ENCODE results near the gene BCL7C.
A peak's percentile ranks its signal among the peaks of the same experiment; 100 is the strongest.
"Not testable (repeated sequence)": the region's sequence is repeated elsewhere in the genome, so short reads cannot be mapped to it uniquely, and the experiment has no call there.

Gene BCL7C

DNA sequence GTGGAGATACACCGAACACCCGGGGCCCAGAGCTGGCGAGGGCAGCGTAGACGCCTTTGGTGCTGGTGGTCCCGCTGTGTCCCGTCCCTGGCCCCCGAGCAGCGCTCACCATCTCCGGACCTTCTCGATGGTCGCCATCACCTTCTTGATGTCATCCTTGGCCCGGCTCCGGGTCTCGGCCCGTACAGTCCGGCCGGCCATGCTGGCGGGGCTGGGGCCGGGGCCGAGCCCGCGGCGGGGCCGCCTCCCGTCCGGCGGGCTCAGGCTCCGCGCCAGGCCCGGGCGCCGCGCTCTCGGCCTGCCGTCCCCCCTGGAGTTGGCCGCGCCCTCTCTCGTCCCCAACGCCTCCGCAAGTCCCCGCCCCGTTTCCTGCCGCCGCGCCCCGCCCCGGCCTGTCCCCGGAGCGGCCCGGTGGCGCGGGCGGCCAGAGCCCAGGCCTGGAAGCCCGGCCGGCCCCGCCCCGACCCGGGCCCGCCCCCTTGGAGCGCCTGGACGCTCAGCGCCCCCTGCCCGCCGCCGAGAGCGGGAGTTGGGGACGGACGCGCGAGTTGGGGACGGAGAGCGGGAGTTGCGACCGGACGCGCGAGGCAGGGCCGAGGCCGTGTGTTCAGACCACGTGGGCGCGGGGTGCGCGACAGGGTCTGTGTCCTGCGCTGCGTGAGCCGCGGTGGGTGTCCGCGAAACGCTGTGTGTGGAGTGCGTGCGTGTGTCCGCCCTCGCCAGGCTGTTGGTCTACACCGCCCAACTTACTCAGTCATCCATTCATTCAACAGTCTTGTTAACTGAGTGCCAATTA, at the start of gene BCL7C:
Gene BCL7C (minus strand): TSS at position 334 of the 796 bp plus-strand sequence. CDS start 133 bp downstream, at position 201.
- DNase-seq (ENCODE audit: low read depth) = peak; percentile 76
- peak within 1 kb of the TSS; percentile 82 for H3K4me3 ChIP-seq (ENCODE audit: low read depth, low read length)
- TF ChIP-seq, protein P1, sequence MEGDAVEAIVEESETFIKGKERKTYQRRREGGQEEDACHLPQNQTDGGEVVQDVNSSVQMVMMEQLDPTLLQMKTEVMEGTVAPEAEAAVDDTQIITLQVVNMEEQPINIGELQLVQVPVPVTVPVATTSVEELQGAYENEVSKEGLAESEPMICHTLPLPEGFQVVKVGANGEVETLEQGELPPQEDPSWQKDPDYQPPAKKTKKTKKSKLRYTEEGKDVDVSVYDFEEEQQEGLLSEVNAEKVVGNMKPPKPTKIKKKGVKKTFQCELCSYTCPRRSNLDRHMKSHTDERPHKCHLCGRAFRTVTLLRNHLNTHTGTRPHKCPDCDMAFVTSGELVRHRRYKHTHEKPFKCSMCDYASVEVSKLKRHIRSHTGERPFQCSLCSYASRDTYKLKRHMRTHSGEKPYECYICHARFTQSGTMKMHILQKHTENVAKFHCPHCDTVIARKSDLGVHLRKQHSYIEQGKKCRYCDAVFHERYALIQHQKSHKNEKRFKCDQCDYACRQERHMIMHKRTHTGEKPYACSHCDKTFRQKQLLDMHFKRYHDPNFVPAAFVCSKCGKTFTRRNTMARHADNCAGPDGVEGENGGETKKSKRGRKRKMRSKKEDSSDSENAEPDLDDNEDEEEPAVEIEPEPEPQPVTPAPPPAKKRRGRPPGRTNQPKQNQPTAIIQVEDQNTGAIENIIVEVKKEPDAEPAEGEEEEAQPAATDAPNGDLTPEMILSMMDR (conservative IDR thresholded peaks at IDR 0.05; ENCODE audit: low read depth, low read length) = peak; percentile 36

DNA sequence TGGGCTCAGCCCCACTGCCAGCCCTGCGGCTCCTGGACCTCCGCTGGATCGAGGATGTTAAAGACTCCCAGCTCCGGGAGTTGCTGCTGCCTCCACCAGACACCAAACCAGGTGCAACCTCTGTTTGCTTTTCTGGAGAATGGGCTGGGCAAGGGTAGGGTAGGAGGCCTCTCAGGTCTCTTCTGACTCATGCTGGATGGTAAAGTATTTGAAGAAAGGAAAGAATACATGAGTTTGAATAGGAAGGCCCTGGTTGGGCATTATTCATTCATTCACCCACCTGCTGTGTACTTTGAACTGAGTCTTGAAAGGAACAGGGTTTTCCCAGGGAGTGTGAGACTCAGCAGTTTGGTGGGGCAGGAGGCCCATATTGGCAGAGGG, 48.5 kb upstream of the BCL7C start:
- H3K4me3 ChIP-seq (ENCODE audit: low read depth, low read length) = no peak overlapping the region
- no peak for DNase-seq (ENCODE audit: low read depth)
- TF ChIP-seq, protein P1 (conservative IDR thresholded peaks at IDR 0.05; ENCODE audit: low read depth, low read length) = no peak

DNA sequence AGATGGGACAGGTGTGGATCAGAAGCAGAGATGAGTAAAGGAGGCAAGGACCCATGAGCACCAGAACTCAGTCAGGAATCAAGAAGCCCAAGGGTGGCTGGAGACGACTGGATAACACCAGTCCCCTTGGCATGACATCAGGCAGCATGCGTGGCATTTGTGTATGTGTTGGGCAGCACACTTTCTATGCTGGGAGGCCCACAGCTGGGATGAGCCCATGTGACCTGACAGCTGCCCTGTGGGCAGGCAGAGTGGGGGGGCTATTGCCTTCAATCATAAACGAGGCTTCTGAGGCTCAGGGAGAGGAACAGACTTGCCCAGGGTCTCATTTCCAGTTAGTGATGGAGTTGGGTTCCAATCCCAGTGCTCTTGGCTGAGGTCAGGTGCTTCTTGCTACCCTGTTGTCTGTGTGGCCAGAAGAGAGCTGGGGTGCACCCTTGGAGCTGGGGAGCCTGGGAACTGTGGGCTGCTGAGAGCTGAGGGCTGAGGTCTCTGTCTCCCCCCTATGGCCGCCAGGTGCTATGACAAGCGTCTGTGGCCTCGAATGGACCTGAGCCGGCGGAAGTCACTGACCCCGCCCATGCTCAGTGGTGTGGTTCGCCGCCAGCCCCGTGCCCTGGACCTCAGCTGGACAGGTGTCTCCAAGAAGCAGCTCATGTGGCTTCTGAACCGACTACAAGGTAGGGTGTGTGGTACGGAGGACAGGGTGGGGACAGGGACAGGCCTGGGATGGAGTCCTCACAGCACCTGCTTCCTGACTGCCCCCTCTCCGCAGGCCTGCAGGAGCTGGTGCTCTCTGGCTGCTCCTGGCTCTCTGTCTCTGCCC, 47.9 kb upstream of the BCL7C start:
- peak; percentile 80 for DNase-seq (ENCODE audit: low read depth)
- no peak overlapping the region for H3K4me3 ChIP-seq (ENCODE audit: low read depth, low read length)
- TF ChIP-seq, protein P1 (conservative IDR thresholded peaks at IDR 0.05; ENCODE audit: low read depth, low read length) = peak; percentile 90

DNA sequence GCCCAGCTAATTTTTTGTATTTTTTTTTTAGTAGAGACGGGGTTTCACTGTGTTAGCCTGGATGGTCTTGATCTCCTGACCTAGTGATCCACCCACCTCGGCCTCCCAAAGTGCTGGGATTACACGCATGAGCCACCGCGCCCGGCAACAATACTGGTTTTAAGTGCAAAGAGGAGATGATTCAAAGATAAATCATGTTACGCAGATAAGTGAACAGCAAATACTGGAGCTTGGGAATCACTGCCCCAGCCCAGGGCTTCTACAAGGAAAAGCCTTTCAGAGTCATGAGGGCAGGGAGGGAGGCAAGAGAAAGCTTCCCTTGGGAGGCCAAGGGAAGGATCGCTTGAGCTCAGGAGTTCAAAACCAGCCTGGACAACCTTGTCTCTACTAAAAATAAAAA, 45.7 kb upstream of the BCL7C start:
- DNase-seq (ENCODE audit: low read depth); H3K4me3 ChIP-seq (ENCODE audit: low read depth, low read length): not testable (repeated sequence)

DNA sequence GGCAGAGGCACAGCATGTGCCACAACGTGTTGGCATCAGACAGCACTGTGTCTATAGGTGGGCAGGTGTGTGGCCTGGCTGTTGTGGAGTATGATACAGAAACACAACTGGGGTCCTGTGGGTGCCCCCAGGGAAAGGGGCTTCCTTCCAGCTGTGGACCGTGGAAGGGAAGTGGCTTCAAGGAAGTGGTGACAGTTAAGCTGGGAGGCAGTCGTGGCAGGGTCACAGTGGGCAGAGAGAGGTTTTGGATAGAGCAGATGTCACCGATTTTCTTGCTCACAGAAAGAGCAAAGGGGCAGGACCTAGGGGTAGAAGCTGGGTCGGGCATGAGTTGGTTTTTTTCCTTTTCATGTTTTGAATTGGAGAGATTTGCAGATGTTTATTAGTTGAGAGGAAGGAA, 43.8 kb upstream of the BCL7C start:
- TF ChIP-seq, protein P1 (conservative IDR thresholded peaks at IDR 0.05; ENCODE audit: low read depth, low read length) = no peak
- DNase-seq (ENCODE audit: low read depth) = no peak
- H3K4me3 ChIP-seq (ENCODE audit: low read depth, low read length) = no peak overlapping the region

DNA sequence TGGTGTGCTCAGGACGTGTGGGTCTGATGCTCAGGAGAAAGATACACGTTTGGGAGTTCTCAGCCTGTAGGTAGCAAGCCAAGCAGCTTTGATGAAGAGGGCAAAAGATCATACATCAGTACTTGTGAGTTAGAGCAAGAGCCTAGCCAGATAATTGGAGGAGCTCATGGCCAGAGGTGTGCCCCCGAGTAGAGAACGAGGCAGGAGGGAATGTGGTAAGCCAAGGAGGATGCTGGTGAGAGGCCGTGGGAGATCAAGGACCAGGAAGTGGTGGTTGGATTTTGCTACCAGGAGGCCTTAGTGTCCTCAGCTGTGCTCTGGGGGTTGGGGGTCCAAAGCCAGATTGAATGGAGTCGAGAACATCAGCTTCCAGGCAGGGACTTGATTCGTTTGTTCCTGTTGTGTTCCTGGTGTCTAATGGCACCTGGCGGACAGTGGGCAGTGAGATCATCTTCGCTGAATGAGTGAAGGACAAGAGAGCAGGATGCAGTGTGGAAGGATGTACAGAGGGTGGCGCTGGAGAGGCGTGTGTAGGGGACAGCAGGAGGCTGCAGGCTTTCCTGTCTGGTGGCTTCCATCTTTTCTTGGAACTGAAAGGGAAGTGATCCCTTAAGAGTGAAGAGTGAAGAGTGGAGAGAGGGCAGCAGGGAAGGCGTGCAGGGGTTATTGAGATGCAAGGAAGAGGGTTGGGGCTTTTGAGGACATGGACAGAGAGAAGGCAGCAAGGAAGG, 41.1 kb upstream of the BCL7C start:
- no peak overlapping the region for H3K4me3 ChIP-seq (ENCODE audit: low read depth, low read length)
- TF ChIP-seq, protein P1 (conservative IDR thresholded peaks at IDR 0.05; ENCODE audit: low read depth, low read length) = peak; percentile 80
- peak; percentile 80 for DNase-seq (ENCODE audit: low read depth)

DNA sequence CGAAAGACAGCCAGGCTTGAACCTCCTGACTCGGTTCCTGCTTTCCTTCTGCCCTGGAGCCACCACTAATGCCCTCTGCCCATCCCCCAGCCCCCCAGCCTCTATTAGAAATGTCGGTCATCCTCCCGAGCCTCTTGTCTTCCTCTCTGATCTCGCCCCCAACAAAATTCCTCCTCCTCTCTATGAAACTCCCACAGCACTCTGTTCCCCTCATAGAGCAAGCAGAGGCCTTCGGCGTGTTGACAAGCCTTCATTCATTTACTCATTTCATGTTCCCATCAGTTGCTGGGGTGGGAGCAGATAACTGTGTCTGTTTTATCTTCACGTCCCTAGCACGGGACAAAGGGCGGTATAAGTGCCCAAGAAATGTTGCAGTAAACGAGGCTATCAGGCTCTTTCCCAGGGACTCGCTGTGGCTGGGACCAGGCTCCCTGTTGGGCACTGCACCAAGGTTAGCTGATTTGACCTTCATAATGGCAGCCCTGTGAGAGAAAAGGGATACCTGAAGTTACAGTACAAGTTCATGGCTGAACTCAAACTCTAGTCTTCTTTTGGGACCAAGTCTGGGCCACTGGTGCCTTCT, 37.3 kb upstream of the BCL7C start:
- TF ChIP-seq, protein P1 (conservative IDR thresholded peaks at IDR 0.05; ENCODE audit: low read depth, low read length) = no peak
- H3K4me3 ChIP-seq (ENCODE audit: low read depth, low read length) = no peak overlapping the region
- no peak for DNase-seq (ENCODE audit: low read depth)
